Brain microvascular endothelial cell (primary cell): ENCODE measurements around the gene SLC36A2.
"Not testable (repeated sequence)": the region's sequence is repeated elsewhere in the genome, so short reads cannot be mapped to it uniquely, and the experiment has no call there.

Source experiments
- DNase-seq: peaks from one replicate; pipeline ENCODE4 v3.0.0-alpha.2; 2020
- H3K27ac ChIP-seq: fragments of 250-450 bp; sonication (Bioruptor Pico); 2 replicates; pipeline ENCODE4 v1.5.1; 2020; ENCODE audit warnings: mild to moderate bottlenecking, moderate library complexity
- H3K27me3 ChIP-seq: fragments of 250-450 bp; sonication (Bioruptor Pico); replicated peaks from 2 replicates; pipeline ENCODE4 v1.5.1; 2020; ENCODE audit warnings: mild to moderate bottlenecking
- H3K36me3 ChIP-seq: fragments of 250-450 bp; sonication (Bioruptor Pico); replicated peaks from 2 replicates; pipeline ENCODE4 v1.5.1; 2020; ENCODE audit warnings: mild to moderate bottlenecking
- H3K4me3 ChIP-seq: 2 replicates; pipeline ENCODE4 v1.5.1; 2011; ENCODE audit warnings: low read depth, mild to moderate bottlenecking, control low read depth, low read length, moderate library complexity
- in situ Hi-C: cut with HindIII; loops from 2 replicates; pipeline ENCODE4 v1.10.0; 2017; ENCODE audit warnings: low sequenced_read_pairs, low pct_ligation_motif_present
- TF ChIP-seq, protein P1 (sequence below): IDR thresholded peaks from 2 replicates; pipeline ENCODE4 v1.5.1; 2011; ENCODE audit warnings: low read depth, mild to moderate bottlenecking, moderate library complexity, low read length, control low read depth, inconsistent platforms; ENCODE audit errors: missing control alignments

SLC36A2 gene

GRCh38 chr5:151378616-151379015 is 31.3 kb upstream of the SLC36A2 start:
- TF ChIP-seq, protein P1, sequence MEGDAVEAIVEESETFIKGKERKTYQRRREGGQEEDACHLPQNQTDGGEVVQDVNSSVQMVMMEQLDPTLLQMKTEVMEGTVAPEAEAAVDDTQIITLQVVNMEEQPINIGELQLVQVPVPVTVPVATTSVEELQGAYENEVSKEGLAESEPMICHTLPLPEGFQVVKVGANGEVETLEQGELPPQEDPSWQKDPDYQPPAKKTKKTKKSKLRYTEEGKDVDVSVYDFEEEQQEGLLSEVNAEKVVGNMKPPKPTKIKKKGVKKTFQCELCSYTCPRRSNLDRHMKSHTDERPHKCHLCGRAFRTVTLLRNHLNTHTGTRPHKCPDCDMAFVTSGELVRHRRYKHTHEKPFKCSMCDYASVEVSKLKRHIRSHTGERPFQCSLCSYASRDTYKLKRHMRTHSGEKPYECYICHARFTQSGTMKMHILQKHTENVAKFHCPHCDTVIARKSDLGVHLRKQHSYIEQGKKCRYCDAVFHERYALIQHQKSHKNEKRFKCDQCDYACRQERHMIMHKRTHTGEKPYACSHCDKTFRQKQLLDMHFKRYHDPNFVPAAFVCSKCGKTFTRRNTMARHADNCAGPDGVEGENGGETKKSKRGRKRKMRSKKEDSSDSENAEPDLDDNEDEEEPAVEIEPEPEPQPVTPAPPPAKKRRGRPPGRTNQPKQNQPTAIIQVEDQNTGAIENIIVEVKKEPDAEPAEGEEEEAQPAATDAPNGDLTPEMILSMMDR, result no peak
- no peak for DNase-seq

DNA sequence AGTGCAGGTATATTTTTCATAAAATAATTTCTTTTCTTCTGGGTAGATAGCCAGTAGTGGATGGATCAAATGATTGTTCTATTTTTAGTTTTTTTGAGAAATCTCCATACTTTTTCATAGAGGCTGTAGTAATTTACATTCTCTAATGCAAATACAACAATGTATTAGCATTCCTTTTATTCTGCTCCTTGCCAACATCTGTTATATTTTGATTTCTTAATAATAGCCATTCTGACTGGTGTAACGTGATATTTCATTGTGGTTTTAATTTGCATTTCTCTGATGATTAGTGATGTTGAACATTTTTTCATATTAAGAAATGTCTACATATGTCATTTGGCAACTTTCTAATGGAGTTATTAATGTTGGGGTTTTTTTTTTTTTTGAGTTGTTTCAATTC is 27.2 kb upstream of the SLC36A2 start:
- no peaks in the 10 kb centered on the region for H3K36me3 ChIP-seq
- no peak overlapping the region for H3K27ac ChIP-seq
- no peaks in the 10 kb centered on the region for H3K27me3 ChIP-seq
- in situ Hi-C loops, result no loop called here
- TF ChIP-seq, protein P1, result no peak
- DNase-seq, result no peak
- H3K4me3 ChIP-seq, result no peak overlapping the region

More at GRCh38 chr5:151378616-151379015, 31.3 kb upstream of the SLC36A2 start:
- Histone ChIP-seq H3K27ac (no peak overlapping the region), H3K27me3 (no peaks in the 10 kb centered on the region), H3K4me3 (no peak overlapping the region), H3K36me3 (no peaks in the 10 kb centered on the region)
- in situ Hi-C loops, result no loop called here

GRCh38 chr5:151367038-151367437 is 19.7 kb upstream of the SLC36A2 start:
- DNase-seq, H3K27ac ChIP-seq, H3K36me3 ChIP-seq, H3K27me3 ChIP-seq, H3K4me3 ChIP-seq, in situ Hi-C loops: not testable (repeated sequence)

GRCh38 chr5:151363673-151364072 is 16.3 kb upstream of the SLC36A2 start:
- Histone ChIP-seq H3K27ac (no peak overlapping the region), H3K27me3 (no peaks in the 10 kb centered on the region), H3K36me3 (no peaks in the 10 kb centered on the region), H3K4me3 (no peak overlapping the region)
- TF ChIP-seq, protein P1, result no peak
- no peak for DNase-seq
- in situ Hi-C loops, result no loop called here

- H3K27me3 ChIP-seq, result no peaks in the 10 kb centered on the region
- no peak overlapping the region for H3K4me3 ChIP-seq
- no peaks in the 10 kb centered on the region for H3K36me3 ChIP-seq
- no peak overlapping the region for H3K27ac ChIP-seq
- TF ChIP-seq, protein P1, result no peak
- DNase-seq, result no peak
- in situ Hi-C loops, result no loop called here
These were observed 15.6 kb upstream of the SLC36A2 start for GRCh38 chr5:151362970-151363369.

GRCh38 chr5:151359391-151359790 is 12.0 kb upstream of the SLC36A2 start:
- no peak overlapping the region for H3K4me3 ChIP-seq
- DNase-seq, result no peak
- no peaks in the 10 kb centered on the region for H3K27me3 ChIP-seq
- H3K27ac ChIP-seq, result no peak overlapping the region
- in situ Hi-C loops, result no loop called here
- H3K36me3 ChIP-seq, result no peaks in the 10 kb centered on the region
- TF ChIP-seq, protein P1, result no peak
